Astrocyte of the hippocampus (primary cell): ENCODE measurements around the gene CIAPIN1.

Source experiments
- DNase-seq: peaks from one replicate; pipeline ENCODE4 v3.0.0; 2011; ENCODE audit warnings: low read depth, low spot score

The CIAPIN1 gene

DNA sequence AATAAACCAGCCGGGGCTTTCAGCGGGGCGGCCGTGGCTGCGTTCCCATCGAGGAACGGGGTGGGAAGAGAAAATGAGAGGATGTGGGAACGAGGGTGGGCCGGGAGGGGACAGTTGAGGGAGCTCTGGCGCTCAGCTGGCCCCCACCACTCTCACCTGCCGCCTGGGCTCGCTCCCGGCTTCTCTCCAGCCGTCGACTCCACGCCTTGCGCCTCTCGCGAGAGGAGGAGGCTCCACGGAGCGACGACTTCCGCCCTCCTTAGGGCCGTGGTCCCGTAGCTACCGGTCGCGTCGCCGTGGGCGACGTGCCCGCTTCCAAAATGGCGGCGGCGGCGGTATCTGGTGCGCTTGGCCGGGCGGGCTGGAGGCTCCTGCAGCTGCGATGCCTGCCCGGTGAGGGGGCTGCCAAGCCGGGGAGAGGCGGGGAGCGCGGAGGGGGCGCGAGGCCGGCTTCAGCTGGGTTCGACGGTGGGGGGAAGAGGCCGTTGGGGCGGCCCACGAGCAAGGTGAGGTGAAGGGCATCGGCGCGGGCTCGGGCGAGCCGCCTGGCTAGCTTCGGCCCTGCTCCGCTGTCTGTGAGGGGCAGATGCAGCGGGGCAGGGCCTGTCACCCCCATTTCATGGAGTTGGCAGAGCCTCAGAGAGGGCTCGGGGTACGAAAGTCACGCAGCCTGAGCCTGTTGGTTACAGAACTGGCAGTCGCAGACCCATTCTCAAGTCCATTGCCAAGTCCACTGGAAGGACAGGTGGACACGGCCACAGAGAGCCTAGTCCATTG is at the start of gene CIAPIN1, which contains the start of gene COQ9:
Gene CIAPIN1 (minus strand): TSS at position 200 of the 777 bp plus-strand sequence. CDS start 6,457 bp downstream, outside the sequence.
Gene COQ9 (plus strand): TSS at position 294 of the 777 bp plus-strand sequence. CDS start 27 bp downstream, at position 321.
- DNase-seq = peak; percentile 98

GRCh38 chr16:57493767-57494166 is 46.6 kb upstream of the CIAPIN1 start:
- no peak for DNase-seq

GRCh38 chr16:57489229-57489628 is 42.0 kb upstream of the CIAPIN1 start:
- no peak for DNase-seq

GRCh38 chr16:57486858-57487834 is 40.0 kb upstream of the CIAPIN1 start:
- no peak for DNase-seq

- DNase-seq = peak; percentile 90
Observed at GRCh38 chr16:57485916-57486857, 39.0 kb upstream of the CIAPIN1 start, which contains the start of gene DOK4. Gene DOK4, minus strand, starts transcription at chr16:57486493. Its CDS starts 6,986 bp downstream, at chr16:57479507.

GRCh38 chr16:57485091-57485915 is 38.1 kb upstream of the CIAPIN1 start:
- DNase-seq = no peak

GRCh38 chr16:57484515-57485005 is 37.4 kb upstream of the CIAPIN1 start:
- DNase-seq = no peak

GRCh38 chr16:57483725-57484514 is 36.7 kb upstream of the CIAPIN1 start:
- DNase-seq = no peak

- no peak for DNase-seq
Observed at GRCh38 chr16:57482845-57483545, 35.8 kb upstream of the CIAPIN1 start.

- DNase-seq = no peak
Observed at GRCh38 chr16:57481421-57481820, 34.2 kb upstream of the CIAPIN1 start.

DNA sequence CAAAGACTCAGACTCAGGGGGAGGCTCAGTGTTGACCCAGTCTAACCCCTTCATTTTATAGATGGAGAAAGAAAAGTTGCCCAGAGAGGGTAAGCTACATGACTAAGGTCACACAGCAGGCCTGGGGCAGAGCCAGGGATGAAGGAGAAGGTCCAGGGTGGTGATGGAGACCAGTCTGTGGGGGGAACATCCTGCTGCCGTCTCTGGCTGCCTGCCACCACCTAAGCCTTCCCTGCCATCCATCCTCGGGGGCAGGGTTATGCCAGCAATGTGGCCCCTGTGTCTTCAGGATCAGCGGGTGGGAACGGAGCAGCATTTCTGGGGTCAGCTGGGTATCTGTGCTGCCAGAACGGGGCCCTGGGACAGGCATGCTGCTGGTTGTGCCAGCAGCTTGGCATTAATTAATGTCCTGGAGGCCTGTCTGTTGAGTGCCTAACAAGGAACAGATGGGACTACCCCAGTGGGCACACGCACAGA is 33.6 kb upstream of the CIAPIN1 start:
- DNase-seq = no peak

DNA sequence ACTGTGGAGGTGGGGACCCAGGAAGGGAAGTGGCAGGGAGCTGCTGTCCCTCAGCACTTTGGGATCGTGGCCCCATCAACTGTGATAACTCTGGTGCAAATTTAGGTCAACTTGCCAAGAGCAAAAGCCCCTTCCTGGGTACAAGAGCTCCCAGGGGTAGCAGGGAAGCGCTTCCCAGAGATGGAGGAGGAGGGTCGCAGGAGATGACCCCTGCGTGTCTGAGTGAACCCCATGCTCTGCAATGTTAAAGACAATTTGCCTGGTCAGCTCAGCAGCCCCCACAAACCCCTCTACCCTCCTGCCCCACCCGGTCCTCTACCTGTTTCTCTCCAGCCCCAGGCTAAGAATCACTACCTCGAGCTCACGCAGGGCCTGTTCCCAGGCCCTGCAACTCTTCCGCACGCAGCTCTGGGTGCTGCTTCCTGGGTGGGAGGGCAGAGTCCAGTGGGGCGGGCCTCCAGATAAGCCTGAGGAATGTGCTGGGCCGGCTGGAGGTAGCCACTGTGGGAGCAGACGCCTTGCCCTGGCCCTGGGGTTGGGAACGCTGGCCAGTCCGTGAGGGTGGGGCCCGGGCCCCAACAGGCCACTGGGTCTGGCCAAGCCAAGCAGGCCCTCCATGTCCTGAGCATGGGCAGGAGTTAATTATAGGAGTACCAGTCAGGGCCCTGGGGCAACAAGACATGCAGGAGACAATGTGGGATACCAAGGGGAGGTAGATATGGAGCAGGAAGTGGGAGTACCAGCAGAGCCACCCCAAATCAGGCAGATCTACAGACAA is 33.0 kb upstream of the CIAPIN1 start:
- DNase-seq = peak; percentile 58

- peak; percentile 76 for DNase-seq
Observed at GRCh38 chr16:57479205-57479975, 32.2 kb upstream of the CIAPIN1 start.

DNA sequence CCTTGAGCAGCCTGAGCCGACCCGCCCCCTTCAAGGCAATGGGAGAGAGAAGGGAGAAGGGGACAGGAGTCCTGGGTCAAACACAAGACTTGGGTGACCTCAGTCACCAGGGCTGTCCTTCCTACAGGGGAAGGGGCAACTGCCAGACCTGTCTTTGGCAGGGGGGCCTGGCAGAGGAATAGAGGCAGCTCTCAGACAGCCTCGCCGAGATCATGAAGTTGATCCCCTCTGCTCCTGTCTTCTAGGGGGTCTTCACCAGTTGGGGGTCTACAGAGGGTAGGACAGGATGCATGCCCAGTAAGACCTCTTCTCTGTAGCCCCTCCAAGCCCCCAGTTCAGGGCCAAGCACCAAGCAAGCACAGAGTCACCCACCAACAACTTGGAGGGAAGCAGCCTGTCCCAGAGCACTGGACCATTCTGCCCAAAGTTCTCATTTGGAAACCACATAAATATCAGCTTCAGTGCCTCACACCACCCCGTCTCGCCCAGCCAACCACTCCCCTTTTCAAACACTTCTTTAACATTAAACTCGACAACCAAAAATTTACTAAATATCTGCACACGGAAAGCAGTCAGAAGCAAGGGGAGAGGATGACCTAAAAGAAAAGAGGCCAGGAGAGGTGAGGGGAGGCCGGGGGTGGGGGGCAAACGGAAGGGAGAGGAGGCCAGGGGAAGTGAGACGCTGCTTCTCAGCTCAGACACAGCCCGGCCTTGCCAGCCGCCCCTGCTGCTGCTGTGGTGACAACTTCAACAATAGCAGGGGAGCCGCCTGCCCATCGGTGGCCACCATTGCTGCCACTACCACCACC is 31.4 kb upstream of the CIAPIN1 start:
- no peak for DNase-seq

DNA sequence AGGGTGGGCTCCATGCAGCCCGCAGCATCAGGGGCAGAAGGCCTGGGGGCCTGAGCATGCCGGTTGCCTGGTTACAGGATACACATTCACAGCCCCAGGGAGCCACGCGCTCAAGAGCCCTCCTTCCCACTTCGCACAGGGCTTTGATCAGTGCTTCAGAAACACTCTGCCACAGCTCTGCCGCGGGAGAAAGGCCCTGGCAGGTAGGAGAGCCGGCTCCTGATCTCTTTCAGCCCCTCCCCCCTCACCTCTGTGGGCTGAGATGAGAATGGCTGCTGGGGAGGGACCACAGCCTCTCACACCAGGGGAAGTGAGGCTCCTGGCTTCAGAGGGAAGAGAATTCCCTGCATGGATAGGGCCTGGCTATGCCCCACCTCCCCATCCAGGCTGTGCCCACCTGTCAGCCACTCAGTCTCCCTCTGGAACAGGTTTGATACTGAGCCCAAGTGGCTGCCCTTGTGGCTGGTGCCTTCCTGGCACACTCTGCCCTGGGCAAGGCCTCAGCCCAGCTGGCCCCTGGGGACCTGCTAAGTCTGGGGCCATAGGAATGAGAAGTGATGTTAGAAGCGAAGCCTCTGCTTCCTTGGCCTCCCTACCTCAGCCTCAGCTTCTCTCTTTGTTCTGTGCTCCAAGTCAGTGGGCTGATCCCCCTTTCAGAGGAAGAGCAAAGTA is 30.5 kb upstream of the CIAPIN1 start:
- no peak for DNase-seq
